Liver (tissue), 9 donors: ENCODE data around the gene BLOC1S2. TPM values are rescaled to one million over a fixed set of nuclear protein-coding genes. Genes with fewer than 3 reads are reported as not detected.

Experiments used
- DNase-seq: peaks from one replicate; pipeline ENCODE4 v3.0.0-alpha.2; 2017; ENCODE audit warnings: low spot score
- H3K27ac ChIP-seq, 2 donors: one replicate each; pipeline ENCODE4 v1.7.0; 2013; ENCODE audit warnings: inconsistent platforms in 2 of 2, low read length in 2 of 2, control low read depth in 1 of 2, low read depth in 1 of 2, mild to moderate bottlenecking in 1 of 2
- H3K27me3 ChIP-seq, 4 donors: one replicate each; pipeline versions ENCODE4 v1.6.1 to v1.7.0; 2013; ENCODE audit warnings: low read length in 3 of 4, inconsistent platforms in 1 of 4, mild to moderate bottlenecking in 1 of 4, moderate library complexity in 1 of 4; ENCODE audit not compliant: control insufficient read depth in 4 of 4, insufficient read depth in 4 of 4
- H3K36me3 ChIP-seq, 4 donors: one replicate each; pipeline versions ENCODE4 v1.6.1 to v1.7.0; 2013; ENCODE audit warnings: low read length in 3 of 4, mild to moderate bottlenecking in 3 of 4, low read depth in 1 of 4, moderate library complexity in 1 of 4; ENCODE audit not compliant: control insufficient read depth in 4 of 4, insufficient read depth in 3 of 4
- H3K4me1 ChIP-seq, 4 donors: one replicate each; pipeline versions ENCODE4 v1.6.1 to v1.7.0; 2013; ENCODE audit warnings: low read length in 3 of 4, mild to moderate bottlenecking in 3 of 4, moderate library complexity in 1 of 4; ENCODE audit not compliant: control insufficient read depth in 4 of 4, insufficient read depth in 4 of 4
- H3K4me3 ChIP-seq, 3 donors: one replicate each; pipeline versions ENCODE4 v1.6.1 to v1.7.0; 2013; ENCODE audit warnings: low read length in 3 of 3, control low read depth in 1 of 3, low read depth in 1 of 3, mild to moderate bottlenecking in 1 of 3
- H3K9ac ChIP-seq, 2 donors: one replicate each; pipeline ENCODE4 v1.7.0; 2013; ENCODE audit warnings: low read length in 2 of 2, mild to moderate bottlenecking in 2 of 2, moderate library complexity in 2 of 2, control low read depth in 1 of 2, low read depth in 1 of 2
- H3K9me3 ChIP-seq, 4 donors: one replicate each; pipeline versions ENCODE4 v1.6.1 to v1.7.0; 2013; ENCODE audit warnings: low read length in 3 of 4; ENCODE audit not compliant: control insufficient read depth in 4 of 4
- EGR1 ChIP-seq, 2 donors: IDR thresholded peaks; 2 replicates each; pipeline ENCODE4 v1.6.1; 2016 to 2018; ENCODE audit warnings: antibody characterized with exemption in 2 of 2, low read depth in 2 of 2
- FOXA1 ChIP-seq: IDR thresholded peaks from 2 replicates; pipeline ENCODE4 v1.6.1; 2016; ENCODE audit warnings: antibody characterized with exemption
- FOXA2 ChIP-seq: IDR thresholded peaks from 2 replicates; pipeline ENCODE4 v1.6.1; 2016; ENCODE audit warnings: antibody characterized with exemption
- GABPA ChIP-seq, 2 donors: IDR thresholded peaks in 1 of 2; conservative IDR thresholded peaks in 1 of 2; 2 replicates each; pipeline ENCODE4 v1.6.1; 2016; ENCODE audit warnings: antibody characterized with exemption in 2 of 2, mild to moderate bottlenecking in 1 of 2, moderate library complexity in 1 of 2
- HNF4A ChIP-seq, 2 donors: conservative IDR thresholded peaks; 2 replicates each; pipeline ENCODE4 v1.6.1; 2016; ENCODE audit warnings: antibody characterized with exemption in 2 of 2, mild to moderate bottlenecking in 2 of 2
- HNF4G ChIP-seq: IDR thresholded peaks from 2 replicates; pipeline ENCODE4 v1.6.1; 2016; ENCODE audit warnings: antibody characterized with exemption
- JUND ChIP-seq, 2 donors: IDR thresholded peaks; 2 replicates each; pipeline ENCODE4 v1.6.1; 2016; ENCODE audit warnings: antibody characterized with exemption in 2 of 2
- NR2F2 ChIP-seq: IDR thresholded peaks from 2 replicates; pipeline ENCODE4 v1.6.1; 2016; ENCODE audit warnings: antibody characterized with exemption
- RAD21 ChIP-seq, 2 donors: IDR thresholded peaks; 2 replicates each; pipeline ENCODE4 v1.6.1; 2016; ENCODE audit warnings: antibody characterized with exemption in 2 of 2, mild to moderate bottlenecking in 2 of 2
- REST ChIP-seq: IDR thresholded peaks from 2 replicates; pipeline ENCODE4 v1.6.1; 2016; ENCODE audit warnings: antibody characterized with exemption, mild to moderate bottlenecking
- RXRA ChIP-seq, 2 donors: IDR thresholded peaks; 2 replicates each; pipeline ENCODE4 v1.6.1; 2017 to 2018; ENCODE audit warnings: antibody characterized with exemption in 2 of 2, mild to moderate bottlenecking in 1 of 2
- SP1 ChIP-seq: IDR thresholded peaks from 2 replicates; pipeline ENCODE4 v1.6.1; 2018; ENCODE audit warnings: antibody characterized with exemption, mild to moderate bottlenecking
- TAF1 ChIP-seq: conservative IDR thresholded peaks from 2 replicates; pipeline ENCODE4 v1.6.1; 2016; ENCODE audit warnings: antibody characterized with exemption, mild to moderate bottlenecking
- YY1 ChIP-seq: IDR thresholded peaks from 2 replicates; pipeline ENCODE4 v1.6.1; 2016; ENCODE audit warnings: antibody characterized with exemption, mild to moderate bottlenecking
- ZBTB33 ChIP-seq: IDR thresholded peaks from 2 replicates; pipeline ENCODE4 v1.6.1; 2016; ENCODE audit warnings: antibody characterized with exemption
- WGBS: extraction: QIAGEN DNeasy Blood & Tissue Kit; methylation state at CpG from one replicate; pipeline ENCODE4 v1.1.7; 2013; 5-methylcytosine and 5-hydroxymethylcytosine counted together
- polyA plus RNA-seq, 2 donors: library from polyadenylated mRNA; stranded (reverse) in 1 of 2; unstranded in 1 of 2; fragments of 200-250 nt in 1 of 2; fragments of >200 nt in 1 of 2; fragmentation: Nextera tagmentation in 1 of 2; extraction: Ambion mirVana in 1 of 2; gene quantifications; one replicate each; pipeline versions ENCODE4 v1.2.1 to v1.2.3, GENCODE V29; 2013 to 2015
- total RNA-seq, 2 donors: library from RNA; depleted of rRNA; stranded (reverse); fragments of >200 nt; gene quantifications; one replicate each; pipeline ENCODE4 v1.2.3, GENCODE V29; 2014
- donor health status: healthy.
- donor health status: healthy.
- donor health status: healthy.
- donor health status: healthy.
- donor health status: healthy.

Gene BLOC1S2
- total and polyA plus RNA-seq, 4 donors, result 10.7 to 25.5 (median 22.0) TPM

GRCh38 chr10:100232101-100232500, 54.4 kb downstream of the BLOC1S2 start:
- peaks cover 2 to 17% (median 4%) of the 10 kb centered on the region in 4 donors for H3K4me1 ChIP-seq
- WGBS, result 92% methylated on average over 2 of the region's 2 CpGs
- no peak for DNase-seq

GRCh38 chr10:100229819-100230422, 56.6 kb downstream of the BLOC1S2 start:
- Histone ChIP-seq H3K4me1 (peaks cover 2 to 17% (median 4%) of the 10 kb centered on the region in 4 donors), H3K27me3 (no peaks in the 10 kb centered on the region), H3K36me3 (peaks cover 6 to 22% (median 12%) of the 10 kb centered on the region in 4 donors), H3K9me3 (no peaks in the 10 kb centered on the region), H3K9ac (peak overlapping the region; percentile 56 to 87), H3K4me3 (peak overlapping the region; percentile 86 to 98 (median 89)), H3K27ac (peak overlapping the region; percentile 26 to 66)
- no peak for DNase-seq
- TF ChIP-seq RAD21 (IDR thresholded peaks at IDR 0.05), result no peak
- WGBS, result 61% methylated on average over 21 of the region's 21 CpGs

More at GRCh38 chr10:100232101-100232500, 54.4 kb downstream of the BLOC1S2 start:
- H3K4me3 ChIP-seq, result no peak overlapping the region
- TF ChIP-seq SP1 (no peak), FOXA1 (no peak), REST (no peak), EGR1 (IDR thresholded peaks at IDR 0.05; ENCODE audit: low read depth in 2 of 2) (no peak), HNF4G (no peak), HNF4A (conservative IDR thresholded peaks at IDR 0.05) (no peak), ZBTB33 (no peak), RXRA (IDR thresholded peaks at IDR 0.05) (no peak), TAF1 (no peak)
- no peaks in the 10 kb centered on the region for H3K27me3 ChIP-seq
- peaks cover 6 to 28% (median 18%) of the 10 kb centered on the region in 4 donors for H3K36me3 ChIP-seq
- no peak overlapping the region for H3K9ac ChIP-seq
- H3K27ac ChIP-seq, result no peak overlapping the region
- no peaks in the 10 kb centered on the region for H3K9me3 ChIP-seq

- DNase-seq, result no peak
- no peaks in the 10 kb centered on the region for H3K27me3 ChIP-seq
- WGBS, result 97% methylated on average over 5 of the region's 5 CpGs
- TF ChIP-seq YY1 (no peak), HNF4G (no peak), RAD21 (IDR thresholded peaks at IDR 0.05) (no peak), JUND (IDR thresholded peaks at IDR 0.05) (no peak), HNF4A (conservative IDR thresholded peaks at IDR 0.05) (no peak), FOXA1 (no peak), REST (no peak), GABPA (IDR thresholded peaks at IDR 0.05 in 1 of 2, conservative IDR thresholded peaks at IDR 0.05 in 1 of 2) (no peak), NR2F2 (no peak), FOXA2 (no peak), RXRA (IDR thresholded peaks at IDR 0.05) (no peak), TAF1 (no peak), ZBTB33 (no peak)
These were observed 62.6 kb downstream of the BLOC1S2 start for GRCh38 chr10:100223879-100224278.

More at GRCh38 chr10:100223879-100224278, 62.6 kb downstream of the BLOC1S2 start:
- Histone ChIP-seq H3K4me3 (no peak overlapping the region), H3K36me3 (peaks cover 2 to 34% (median 24%) of the 10 kb centered on the region in 4 donors), H3K27ac (no peak overlapping the region), H3K9me3 (no peaks in the 10 kb centered on the region), H3K9ac (no peak overlapping the region), H3K4me1 (peaks cover 2 to 10% (median 4%) of the 10 kb centered on the region in 4 donors)
